HG02623 (cell line): ENCODE results near the gene CDH4.

Source experiments
- ATAC-seq: cut with Tn5 transposase; IDR thresholded peaks from one replicate; pipeline ENCODE4 v1.9.1; 2021; ENCODE audit warnings: moderate library complexity; ENCODE audit not compliant: unreplicated experiment

The CDH4 gene

DNA sequence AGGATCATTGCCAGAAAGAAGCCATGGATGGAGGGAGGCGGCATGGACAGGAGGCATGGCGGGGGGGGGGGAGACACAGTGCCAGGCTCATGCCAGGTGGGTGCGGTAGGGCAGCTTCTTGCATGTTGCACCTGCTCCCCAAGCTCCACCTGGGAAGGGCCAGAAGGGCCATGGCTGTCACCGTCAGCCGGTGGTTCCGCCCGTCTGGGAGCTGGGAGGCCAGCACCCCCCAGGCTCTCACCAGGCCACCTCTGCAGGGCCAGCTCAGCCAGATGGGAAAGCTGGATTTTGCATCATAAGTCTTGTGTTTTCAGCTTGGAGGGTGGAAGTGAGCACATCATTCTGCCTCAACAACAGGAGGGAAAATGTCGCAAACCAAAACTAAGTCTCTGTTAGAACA is 409.0 kb downstream of the CDH4 start:
- no peak for ATAC-seq

DNA sequence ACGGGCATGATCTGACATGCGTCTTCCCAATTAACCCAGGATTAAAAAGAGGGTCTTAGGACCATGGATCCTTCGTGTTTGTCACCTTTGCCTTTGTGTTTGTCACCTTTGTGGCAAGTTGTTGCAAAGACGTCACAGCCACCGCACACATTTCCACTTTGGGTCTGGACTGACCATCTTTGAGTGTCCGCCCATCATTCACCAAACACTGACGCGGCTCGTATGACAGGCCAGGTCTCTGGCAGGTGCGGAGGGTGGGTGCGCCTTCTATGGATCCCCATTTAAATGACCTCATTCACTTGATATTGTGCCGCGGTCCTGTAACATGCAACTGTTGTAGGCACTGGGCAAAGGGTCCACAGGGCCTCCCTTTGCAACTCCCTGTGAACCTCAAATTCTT is 409.5 kb downstream of the CDH4 start:
- no peak for ATAC-seq

DNA sequence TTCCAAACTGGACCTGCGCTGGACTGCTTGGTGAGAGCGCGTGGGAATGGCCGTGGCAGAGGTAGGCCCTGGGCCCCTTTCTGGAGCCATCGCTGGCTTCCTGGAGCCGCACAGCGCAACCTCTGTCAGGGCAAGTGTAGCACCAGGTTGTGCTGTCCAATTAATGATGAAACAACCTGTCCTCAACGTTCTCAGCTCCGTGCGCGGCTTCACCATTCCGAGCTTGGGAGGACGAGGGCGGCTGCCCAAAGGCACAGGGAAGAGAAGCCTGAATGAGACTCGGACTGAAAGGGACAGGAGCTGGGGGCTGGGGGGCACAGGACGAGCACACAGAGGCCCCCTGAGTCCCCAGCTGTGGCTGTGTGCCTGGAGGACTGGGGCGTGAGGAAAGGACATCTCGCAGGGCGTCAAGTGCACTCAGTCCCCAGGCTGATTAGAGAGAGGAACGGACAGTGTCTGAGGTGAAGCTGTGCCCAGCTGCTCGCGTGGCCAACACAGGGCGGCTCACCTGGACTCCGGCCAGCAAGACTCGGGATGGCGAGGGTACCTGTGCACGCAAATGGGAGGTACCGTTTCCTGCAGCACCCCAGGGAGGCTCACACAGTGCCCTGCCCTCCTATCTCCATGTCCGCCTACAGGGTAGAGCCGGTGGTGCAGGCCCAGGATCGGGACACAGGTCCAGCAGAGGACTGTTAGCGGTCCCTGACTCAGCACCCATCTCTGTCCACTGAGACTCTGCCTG is 410.3 kb downstream of the CDH4 start:
- ATAC-seq: no peak

DNA sequence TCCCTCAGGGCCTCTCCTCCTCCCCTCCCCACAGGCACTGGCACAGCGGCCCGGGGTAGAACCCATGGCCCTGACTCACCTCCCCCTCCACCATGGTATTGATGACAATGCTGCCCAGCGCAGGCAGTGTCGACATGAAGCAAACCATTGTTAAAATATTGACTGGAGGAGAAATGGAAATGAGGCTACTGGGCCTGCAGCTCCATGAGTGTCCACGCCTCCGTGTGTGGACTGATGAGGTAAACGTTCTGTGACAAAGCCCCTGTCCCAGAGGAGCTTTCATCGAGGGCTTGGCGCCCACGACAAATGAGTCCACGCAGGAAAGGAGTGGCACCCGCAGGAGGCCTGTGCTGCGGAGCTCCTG is 410.9 kb downstream of the CDH4 start:
- ATAC-seq: no peak

DNA sequence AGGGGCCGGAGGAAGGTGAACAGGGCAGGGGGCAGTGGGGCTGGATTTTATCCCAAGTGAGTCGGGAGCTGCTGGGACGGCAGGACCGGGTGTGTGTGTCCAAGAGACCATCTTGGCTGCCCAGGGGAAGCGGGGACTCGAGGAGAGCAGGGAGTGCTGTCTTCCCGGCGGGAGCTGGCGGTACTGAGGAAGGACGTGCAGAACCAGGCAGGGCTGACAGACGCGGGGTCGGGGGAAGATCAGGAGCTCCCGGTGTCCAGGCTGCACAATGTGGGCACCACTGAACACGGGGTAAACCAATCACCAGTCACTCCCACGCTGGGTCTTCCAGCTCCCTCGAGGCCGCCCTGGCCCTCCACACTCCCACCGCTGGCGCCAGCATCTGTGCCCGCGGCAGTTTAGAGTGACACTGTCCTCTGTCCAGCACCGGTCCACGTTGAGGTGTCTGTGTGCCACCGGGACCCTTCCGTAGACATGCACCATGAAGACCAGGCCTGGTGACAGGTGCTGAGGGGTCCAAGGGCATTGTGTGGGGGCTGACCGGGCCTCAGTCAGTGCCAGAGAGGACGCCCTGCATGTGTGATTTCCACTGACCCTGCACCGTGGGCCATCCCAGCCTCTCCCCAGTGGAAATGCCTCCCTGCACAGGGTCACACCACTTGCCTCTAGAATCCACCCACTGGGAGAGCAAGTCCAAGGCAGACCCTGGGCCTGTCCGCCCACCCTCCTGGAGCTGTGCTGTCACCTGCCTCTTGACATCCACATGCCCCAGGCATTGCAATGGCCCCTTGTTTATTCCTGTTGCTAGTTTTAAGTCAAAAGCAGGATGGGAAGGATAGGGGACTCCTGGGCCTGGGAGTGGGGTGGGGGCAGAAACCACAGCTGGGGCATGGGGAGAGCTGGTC is 411.7 kb downstream of the CDH4 start:
- ATAC-seq: no peak

DNA sequence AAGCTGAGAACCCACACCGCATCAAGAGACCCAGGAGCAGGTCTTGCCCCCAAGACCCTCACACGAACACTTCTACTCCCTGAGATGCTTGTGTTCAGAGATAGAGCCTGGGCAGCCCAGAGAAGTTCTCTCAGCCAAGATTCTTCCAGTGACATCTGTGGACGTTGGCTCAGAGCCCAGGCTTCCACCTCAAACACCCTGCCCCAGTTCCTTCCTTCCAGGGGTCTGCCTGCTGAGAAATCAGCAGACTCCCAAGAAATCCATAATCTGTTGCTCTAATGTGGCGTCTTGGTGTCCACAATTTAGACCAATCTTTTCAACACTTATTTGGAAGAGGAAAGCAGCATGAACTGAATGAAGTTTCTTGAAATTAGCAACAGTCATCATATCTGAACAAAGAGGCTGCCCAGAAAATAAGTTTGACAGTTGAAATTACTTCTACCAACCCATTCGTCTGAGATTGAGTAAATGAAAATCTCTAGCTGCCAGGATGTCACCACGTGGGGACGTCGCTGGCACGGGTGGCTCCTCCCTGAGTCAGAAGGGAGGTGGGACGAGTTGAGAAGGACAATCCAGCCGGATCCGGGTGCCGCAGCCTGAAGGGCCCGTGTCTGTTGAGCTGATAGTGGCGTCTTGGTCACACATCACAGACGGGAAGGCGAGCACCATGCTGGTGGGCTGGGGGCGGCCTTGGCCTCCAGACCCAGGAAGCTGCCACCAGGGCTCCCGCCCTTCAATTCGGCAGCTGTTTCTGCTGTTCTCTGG is 412.7 kb downstream of the CDH4 start:
- no peak for ATAC-seq

DNA sequence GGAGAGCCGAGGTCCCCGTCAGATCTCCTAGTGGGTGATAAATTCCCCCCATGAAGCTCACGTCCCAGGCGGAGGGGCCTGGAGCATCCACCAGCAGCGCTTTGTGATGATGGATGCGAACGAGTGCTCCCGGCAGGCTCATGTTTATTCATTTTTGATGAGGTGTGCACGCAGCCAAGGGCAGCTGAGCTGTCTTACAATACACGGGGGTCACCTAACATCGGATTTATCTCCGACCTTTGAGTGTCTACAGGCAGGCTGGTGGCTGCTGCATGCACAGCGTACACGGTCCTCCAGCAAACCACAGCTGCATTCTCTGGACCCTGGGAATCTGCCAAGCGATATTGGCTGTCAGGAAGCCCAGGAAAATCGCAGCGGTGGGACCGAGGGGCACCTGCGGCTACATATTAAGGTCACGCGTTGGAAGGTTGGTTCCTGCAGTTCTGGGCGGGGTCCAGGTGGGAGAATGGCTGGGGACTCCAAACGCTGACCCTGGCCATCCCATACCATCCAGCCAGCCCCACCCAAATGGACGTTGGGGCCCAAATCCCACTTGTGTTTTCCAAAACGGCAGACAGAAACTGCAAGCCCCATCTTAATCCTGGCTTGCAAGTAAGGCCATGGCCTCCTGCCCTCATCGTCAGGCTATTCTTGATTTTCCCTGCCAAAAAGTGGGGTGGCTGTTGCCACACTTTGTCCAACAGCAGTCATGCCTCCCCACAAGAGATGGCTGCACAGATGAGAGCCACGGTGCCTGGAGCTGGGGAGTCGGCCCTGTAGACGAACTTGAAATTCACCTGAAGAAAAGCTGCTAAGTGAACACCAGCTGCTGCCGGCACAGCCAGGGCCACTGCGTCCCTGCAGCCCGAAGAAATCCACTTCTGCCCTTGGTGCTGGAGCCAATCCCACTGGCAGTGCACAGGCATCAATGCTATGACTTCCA is 413.7 kb downstream of the CDH4 start:
- ATAC-seq: no peak

DNA sequence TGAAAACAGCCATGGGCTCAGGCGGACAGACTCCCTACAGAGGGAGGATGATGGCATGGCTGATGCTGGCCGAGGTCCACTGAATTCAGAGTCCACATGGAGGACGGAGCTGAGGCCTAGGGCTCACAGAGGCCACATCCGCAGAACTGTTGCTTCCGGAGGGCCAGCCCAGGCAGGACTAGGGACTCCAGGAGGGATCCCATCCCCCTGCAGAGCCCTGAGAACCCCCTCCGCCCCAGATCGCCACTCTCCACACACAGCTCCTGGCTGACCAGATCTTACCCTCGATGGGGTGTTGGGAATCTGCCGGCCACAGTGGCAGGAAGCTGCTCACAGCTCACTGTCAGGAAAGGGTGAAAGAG is 414.4 kb downstream of the CDH4 start:
- no peak for ATAC-seq

DNA sequence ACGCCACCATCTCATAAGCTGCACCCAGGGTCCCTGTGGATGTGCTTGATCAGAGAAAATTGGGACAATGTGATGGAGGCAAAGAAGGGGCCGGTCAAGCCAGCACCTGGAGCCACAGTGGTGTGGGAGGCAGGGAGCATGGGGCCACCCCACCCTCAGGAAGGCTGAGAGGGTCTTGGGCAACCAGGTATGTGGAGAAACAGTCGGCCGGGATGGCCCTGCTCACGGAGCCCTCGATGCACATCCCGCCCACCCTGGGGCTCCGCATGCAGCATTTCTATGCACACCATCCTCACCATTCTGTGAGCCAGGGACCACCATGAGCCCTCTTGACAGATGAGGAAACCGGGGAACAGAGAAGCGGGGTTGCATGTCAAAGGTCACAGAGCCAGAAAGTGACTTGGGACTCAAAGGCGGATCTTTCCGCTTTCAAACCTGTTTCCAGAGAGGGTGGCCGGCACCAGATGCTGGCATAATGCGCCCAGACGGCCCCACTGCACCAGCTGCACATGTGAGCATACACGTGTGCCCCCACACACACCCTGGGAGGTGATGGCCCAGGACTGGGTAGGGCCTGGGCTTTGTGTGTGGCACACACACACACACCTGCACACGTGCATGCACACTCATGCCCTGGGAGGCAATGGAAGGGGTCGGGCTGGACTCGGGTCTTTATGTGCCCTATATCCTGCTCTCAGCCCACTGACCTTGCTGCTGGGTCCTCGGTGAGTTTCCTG is 415.2 kb downstream of the CDH4 start:
- ATAC-seq: no peak

DNA sequence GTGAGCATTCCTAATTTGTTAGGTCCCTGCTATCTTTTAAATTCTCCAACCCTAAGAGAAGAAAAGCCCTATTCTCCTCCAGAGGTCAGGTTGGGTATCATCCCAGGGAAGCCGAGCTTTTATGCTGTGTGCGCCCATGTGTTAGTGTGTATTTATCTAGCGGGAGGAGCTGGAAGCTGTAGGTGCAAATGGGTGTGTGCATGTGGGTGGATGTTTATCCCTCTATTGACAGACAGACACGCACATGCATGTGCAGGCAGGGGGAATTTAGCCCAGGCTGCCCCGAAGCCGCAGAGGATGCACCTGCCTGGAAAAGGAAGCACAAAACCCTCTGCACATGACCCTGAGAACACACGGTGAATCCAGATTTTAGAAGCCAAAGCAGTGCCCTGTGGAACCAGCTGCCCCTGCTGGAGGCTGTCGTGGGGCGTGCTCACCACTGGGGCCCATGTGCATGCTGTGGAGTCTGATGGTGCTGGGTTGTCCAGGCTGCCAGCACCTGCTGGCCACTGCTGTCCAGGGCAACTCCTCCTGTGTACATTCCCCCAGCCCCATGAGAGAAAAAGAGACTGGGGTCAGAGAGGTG is 416.1 kb downstream of the CDH4 start:
- no peak for ATAC-seq

DNA sequence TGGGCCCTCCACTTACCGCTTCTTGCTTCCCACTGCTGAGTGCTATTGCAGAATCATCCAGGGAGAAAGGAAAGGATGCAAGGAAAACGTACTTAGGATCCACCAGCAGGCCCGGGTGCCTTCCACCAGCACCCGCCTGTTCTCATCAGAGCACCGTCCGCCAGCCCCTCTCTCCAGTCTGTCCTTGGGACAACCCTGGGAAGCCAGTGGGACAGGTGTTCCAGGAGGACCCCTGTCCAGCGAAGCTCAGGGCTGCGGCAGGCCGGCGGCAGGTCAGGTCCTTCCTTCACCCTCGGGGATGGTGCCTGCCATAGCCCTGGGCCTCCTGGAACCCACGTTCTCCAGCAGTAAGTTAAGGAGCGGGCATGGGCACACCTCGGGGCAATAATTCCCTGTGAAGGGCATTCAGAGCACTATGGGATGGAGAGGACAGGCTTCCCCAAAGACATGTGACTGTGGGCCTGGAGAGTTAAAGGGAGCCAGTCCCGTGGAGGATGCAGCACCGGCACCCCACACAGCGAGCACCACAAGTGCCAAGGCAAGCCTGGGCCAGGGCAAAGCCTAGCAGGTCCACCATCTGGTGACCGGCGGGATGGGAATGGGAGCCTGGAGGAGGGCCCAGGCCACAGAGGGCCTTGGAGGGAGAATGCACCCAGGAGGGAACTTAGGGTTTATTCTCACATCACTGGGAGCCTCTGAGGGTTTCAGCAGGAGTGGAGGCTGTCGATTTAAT is 416.9 kb downstream of the CDH4 start:
- ATAC-seq: no peak

DNA sequence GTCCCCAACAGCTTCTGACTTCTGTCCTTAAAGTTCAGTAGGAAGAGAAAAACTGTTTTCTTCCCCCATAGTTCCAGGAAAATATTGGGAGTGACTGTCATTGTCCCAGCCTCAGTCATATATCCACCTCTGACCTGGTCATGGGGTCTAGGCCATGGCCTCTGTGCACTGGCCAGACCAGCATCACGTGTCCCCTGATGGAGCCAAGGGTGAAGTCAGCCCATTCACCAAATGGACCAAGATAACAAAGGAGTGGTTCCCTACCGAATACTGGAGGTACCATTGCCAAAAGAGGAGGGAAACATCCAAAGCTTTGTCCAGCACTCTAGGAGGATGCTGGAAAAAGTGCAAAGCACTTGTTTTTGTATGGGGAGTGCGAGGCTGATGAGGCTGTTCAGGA is 418.2 kb downstream of the CDH4 start:
- no peak for ATAC-seq

DNA sequence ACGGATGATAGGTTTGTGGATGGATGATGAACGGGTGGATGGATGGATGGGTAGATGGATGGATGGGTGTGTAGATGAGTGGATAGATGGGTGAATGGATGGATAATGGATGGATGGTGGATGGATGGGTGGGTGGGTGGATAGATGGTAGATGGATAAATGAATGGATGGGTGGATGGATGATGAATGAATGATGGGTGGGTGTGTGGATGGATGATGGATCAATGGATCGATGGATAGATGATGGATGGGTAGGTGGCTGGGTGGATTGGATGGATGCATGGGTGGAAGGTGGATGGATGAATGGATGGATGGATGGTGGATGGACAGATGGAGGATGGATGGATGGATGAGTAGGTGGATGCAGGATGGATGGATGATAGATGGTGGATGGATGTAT is 419.5 kb downstream of the CDH4 start:
- no peak for ATAC-seq

DNA sequence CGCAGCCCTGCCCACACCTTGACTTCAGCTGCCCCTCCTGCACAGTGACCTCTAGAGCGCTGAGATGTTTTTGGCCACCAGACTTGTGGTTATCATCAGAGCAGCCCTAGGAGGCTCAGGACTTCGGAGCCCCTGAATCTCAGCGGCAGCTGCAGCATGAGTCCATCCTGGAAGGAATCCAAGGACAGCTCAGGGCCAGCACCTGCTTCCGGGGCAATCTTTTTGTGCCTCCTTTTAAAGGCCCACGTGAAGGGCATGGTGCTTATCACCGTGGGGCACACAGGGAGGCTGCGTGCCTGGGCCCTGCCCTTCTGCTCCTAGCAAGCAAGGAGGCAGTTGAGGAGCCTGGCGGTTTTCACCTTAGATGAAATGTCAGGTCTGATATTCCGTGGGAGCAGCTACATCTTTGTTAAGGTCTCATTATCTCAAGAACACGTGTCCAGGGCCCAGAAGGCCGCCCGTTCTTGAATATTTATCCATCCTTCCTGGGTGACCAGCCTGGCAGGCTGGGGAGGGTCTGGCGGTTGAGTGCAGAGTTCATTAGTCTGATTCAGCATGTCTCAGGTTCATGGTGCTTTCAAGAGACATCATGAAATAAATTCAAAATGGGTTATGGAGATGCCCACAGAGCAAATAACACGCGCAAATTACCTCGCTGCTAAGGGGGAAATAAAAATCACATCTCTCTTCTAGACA is 421.2 kb downstream of the CDH4 start:
- no peak for ATAC-seq

DNA sequence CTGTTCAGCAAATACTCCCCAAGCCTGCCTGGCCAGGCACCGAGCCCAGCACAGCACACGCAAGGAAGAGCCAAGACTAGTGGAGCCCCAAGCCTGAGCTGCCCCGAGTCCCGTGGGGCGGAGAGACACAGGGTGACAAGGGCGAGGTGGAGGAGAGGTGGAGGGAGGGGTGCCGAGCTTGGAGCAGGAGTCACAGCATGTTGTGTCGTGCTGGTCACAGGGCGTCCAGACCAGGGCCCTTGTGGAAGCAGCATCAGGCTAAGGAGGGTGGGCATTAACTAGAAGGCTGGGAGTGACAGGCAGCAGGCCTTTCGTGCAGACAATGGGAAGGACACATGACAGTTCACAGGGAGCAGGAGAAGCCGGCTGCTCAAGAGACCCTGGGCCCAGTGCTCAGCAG is 422.1 kb downstream of the CDH4 start:
- no peak for ATAC-seq

DNA sequence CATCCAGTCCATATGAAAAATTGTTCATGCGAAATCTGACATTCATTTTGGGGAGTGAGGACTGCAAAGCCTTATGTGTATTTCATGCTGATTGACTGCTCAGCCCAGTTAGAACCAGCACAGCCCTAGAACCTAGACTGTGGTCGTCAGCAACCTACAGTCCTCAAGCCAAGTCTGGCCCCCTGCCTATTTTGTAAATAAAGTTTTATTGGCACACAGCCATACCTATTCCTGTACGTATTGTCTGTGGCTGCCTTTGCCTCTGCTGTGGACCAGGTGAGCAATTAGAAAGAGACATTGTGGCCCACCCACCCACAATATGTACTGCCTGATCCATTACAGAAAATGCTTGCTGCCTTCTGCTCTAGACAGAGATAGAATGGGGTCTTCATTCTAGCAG is 422.6 kb downstream of the CDH4 start:
- ATAC-seq: no peak

DNA sequence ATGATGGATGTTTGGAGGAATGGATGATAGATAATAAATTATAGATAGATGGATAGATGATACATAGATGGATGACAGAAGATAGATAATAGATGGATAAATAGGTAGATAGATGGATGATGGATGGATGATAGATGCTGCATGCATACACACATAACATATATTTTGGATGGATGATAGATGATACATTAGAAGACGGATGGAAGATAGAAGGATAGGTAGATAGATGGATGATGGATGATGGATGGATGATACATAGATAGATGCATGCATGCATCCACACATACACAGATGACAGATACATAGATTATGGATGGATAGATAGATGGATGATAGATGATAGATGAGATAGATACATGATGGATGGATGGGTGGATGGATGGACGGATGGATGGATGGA is 425.9 kb downstream of the CDH4 start:
- ATAC-seq: no peak

DNA sequence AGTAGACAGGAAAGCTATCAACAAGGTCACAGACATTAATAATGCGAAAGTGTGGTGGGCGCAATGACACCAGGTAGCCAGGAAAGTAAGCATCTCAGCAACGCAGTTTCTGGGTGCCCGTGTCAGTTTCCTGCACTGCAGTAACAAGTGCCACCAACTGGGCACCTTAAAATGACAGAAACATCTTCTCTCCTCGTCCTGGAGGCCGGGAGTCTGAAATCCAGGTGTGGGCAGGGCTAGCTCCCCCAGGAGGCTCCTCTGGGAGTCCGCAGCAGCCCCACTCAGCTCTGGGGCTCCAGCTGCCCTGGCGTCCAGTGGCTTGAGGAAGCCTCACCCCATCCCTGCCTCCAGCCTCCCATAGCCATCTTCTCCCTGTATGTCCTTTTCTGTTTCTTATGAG is 426.4 kb downstream of the CDH4 start:
- ATAC-seq: no peak
